ENCODE measurements around the gene ROCK1. TPM values are rescaled to one million over a fixed set of nuclear protein-coding genes. Genes with fewer than 3 reads are reported as not detected.

Gene ROCK1
- total and polyA plus RNA-seq, 12 donors, result 6.8 to 55.5 (median 30.4) TPM

DNA sequence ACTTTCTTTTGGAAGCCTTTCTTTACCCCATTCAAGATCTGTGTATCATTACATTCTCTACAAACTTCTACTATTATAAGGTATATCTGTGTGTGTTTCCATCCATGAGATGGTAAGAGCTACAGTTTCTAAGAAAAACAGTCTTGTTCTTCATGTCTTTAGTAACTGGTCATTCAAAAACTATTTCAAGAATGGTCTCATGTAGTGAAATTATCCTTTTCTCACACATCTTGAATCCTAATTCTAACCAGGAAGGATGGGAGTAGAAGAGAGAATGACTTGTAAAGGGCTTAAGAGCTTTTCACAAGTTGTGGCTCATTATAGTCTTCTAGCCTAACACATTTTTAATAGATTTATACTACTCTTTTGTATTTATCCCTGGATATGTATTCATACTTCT lies 47.3 kb downstream of the ROCK1 start:
- Histone ChIP-seq H3K27me3 (no peaks in the 10 kb centered on the region), H3K36me3 (replicated peaks in 1 of 2) (no peaks in the 10 kb centered on the region), H3K9me3 (replicated peaks in 1 of 3) (peaks cover 0 to 9% (median 0%) of the 10 kb centered on the region in 3 donors), H3K4me3 (no peak overlapping the region), H3K27ac (no peak overlapping the region), H3K4me1 (replicated peaks in 1 of 2) (no peaks in the 10 kb centered on the region)
- TF ChIP-seq, protein P1, sequence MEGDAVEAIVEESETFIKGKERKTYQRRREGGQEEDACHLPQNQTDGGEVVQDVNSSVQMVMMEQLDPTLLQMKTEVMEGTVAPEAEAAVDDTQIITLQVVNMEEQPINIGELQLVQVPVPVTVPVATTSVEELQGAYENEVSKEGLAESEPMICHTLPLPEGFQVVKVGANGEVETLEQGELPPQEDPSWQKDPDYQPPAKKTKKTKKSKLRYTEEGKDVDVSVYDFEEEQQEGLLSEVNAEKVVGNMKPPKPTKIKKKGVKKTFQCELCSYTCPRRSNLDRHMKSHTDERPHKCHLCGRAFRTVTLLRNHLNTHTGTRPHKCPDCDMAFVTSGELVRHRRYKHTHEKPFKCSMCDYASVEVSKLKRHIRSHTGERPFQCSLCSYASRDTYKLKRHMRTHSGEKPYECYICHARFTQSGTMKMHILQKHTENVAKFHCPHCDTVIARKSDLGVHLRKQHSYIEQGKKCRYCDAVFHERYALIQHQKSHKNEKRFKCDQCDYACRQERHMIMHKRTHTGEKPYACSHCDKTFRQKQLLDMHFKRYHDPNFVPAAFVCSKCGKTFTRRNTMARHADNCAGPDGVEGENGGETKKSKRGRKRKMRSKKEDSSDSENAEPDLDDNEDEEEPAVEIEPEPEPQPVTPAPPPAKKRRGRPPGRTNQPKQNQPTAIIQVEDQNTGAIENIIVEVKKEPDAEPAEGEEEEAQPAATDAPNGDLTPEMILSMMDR (IDR thresholded peaks at IDR 0.05), result no peak
- TF ChIP-seq POLR2A (IDR thresholded peaks at IDR 0.05), result no peak
- intact Hi-C loops (cut with DNase I), result loop anchor here in 1 of 2 donors (10.0 kb wide), 1 partner anchor 50 kb away; no protein-coding TSS in a partner anchor
- no peak for DNase-seq

DNA sequence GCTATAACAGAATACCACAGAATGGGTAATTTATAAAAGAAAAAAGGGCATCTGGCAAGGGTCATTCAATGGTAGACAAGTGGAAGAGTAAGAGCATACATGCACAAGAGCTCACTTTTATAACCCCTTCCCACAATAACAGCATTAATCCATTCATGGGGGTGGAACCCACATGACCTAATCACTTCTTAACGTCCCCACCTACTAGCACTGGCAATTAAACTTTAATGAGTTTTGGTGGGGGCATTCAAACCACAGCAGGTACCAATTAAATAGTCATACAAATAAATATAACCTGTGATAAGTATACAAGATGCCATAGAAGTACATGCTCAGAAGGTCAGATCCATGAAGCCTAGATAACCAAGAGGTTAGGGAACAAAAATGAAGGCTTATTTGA lies 48.6 kb downstream of the ROCK1 start:
- 78 to 95% (median 81%) methylated on average over 1 of the region's 1 CpG for WGBS, 4 donors

DNA sequence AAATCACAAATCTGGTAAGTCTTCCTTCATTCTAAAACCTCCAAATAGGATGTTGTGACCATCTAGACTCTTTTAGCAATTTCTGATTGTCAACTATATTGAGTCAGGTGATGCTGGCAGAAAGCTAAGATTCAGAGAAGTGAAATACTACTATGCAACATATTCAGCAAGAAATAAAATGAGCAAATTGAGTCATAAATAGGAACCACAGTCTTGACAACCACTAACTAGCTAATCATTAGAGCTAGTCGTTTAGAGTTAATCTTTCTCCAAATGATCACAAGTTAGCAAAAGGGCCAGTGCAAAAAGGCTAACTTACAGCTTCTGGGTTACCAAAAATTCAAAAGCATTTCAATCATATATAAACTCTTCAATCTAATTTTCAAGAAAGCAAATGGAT lies 54.5 kb downstream of the ROCK1 start:
- Histone ChIP-seq H3K4me1 (replicated peaks in 1 of 2) (peaks cover 0 to 32% of the 10 kb centered on the region in 2 donors), H3K9me3 (replicated peaks in 1 of 3) (no peaks in the 10 kb centered on the region), H3K27ac (no peak overlapping the region), H3K36me3 (replicated peaks in 1 of 2) (no peaks in the 10 kb centered on the region), H3K4me3 (no peak overlapping the region), H3K27me3 (no peaks in the 10 kb centered on the region)
- DNase-seq, result no peak
- WGBS, 4 donors, result 92 to 100% (median 95%) methylated on average over 1 of the region's 1 CpG
- TF ChIP-seq POLR2A (IDR thresholded peaks at IDR 0.05), result no peak
- TF ChIP-seq, protein P1 (IDR thresholded peaks at IDR 0.05), result no peak
- intact Hi-C loops (cut with DNase I), result no loop called here

More for the DNA sequence above, 48.6 kb downstream of the ROCK1 start:
- intact Hi-C loops (cut with DNase I), result loop anchor here in 1 of 2 donors (10.0 kb wide), 1 partner anchor 48 kb away; no protein-coding TSS in a partner anchor
- H3K4me3 ChIP-seq, result no peak overlapping the region
- no peaks in the 10 kb centered on the region for H3K27me3 ChIP-seq
- peaks cover 0 to 3% (median 0%) of the 10 kb centered on the region in 3 donors for H3K9me3 ChIP-seq (replicated peaks in 1 of 3)
- H3K4me1 ChIP-seq (replicated peaks in 1 of 2), result no peaks in the 10 kb centered on the region
- H3K36me3 ChIP-seq (replicated peaks in 1 of 2), result no peaks in the 10 kb centered on the region
- H3K27ac ChIP-seq, result no peak overlapping the region
- TF ChIP-seq, protein P1 (IDR thresholded peaks at IDR 0.05), result no peak
- TF ChIP-seq POLR2A (IDR thresholded peaks at IDR 0.05), result no peak
- no peak for DNase-seq

DNA sequence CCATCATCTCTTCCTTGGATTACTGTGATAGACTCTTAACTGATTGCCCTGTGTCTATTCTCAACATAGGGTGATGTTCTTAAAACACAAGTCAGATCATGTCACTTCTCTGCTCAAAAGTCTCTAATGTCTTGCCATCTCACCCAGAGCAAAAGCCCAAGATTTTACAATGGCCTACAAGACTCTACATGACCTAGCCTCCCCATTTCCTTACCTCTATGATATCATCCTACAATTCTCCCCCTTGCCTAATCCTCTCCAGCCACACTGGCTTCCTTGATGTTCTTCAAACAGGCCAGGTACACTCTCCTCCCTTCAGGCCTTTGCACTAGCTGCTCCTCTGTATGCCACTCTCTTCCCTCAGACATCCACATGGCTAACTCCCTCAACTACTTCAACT lies 55.1 kb downstream of the ROCK1 start:
- no peak for DNase-seq
- intact Hi-C loops (cut with DNase I), result no loop called here
- Histone ChIP-seq H3K9me3 (replicated peaks in 1 of 3) (no peaks in the 10 kb centered on the region), H3K27me3 (no peaks in the 10 kb centered on the region), H3K4me1 (replicated peaks in 1 of 2) (peaks cover 0 to 36% of the 10 kb centered on the region in 2 donors), H3K27ac (no peak overlapping the region), H3K36me3 (replicated peaks in 1 of 2) (no peaks in the 10 kb centered on the region), H3K4me3 (no peak overlapping the region)
- TF ChIP-seq, protein P1 (IDR thresholded peaks at IDR 0.05), result no peak
- TF ChIP-seq POLR2A (IDR thresholded peaks at IDR 0.05), result no peak
